ENCODE measurements around the gene SS18L1.

Gene SS18L1

GRCh38 chr20:62228982-62229545, 85.5 kb downstream of the SS18L1 start:
- no peak for DNase-seq

- no peak for DNase-seq
These were observed 86.1 kb downstream of the SS18L1 start for GRCh38 chr20:62229667-62230066.

GRCh38 chr20:62230276-62230675, 86.7 kb downstream of the SS18L1 start:
- DNase-seq, result no peak

GRCh38 chr20:62230696-62231095, 87.1 kb downstream of the SS18L1 start:
- DNase-seq, result no peak

GRCh38 chr20:62231292-62231691, 87.7 kb downstream of the SS18L1 start:
- DNase-seq, result no peak

All from NCI-H1417 (cell line).